ENCODE measurements around the gene CERS1.

CERS1 gene

DNA sequence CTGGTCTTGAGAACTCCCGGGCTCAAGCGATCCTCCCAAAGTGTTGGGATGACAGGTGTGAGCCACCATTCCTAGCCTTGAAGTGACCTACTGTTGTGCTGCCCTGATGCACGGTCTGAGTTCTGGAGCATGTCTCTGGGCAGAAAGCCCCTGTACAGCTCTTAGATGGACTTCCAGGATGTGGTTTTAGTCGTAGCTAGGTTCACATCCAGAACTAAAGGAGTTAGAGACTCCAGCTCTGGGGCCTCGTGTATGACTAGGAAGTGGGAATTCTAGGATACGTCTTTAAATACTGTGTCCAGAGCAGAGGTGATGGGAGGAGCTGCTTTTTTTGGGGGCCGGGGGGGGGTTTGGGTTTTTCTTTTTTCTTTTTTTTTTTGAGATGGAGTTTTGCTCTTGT lies 52.0 kb downstream of the CERS1 start:
- no peak overlapping the region for H3K4me2 ChIP-seq (ENCODE audit: insufficient read depth, low read length)
- no peaks in the 10 kb centered on the region for H3K27me3 ChIP-seq (ENCODE audit: insufficient read depth, low read length, poor library complexity)
- H3K9me3 ChIP-seq (ENCODE audit: insufficient read depth, low read length, severe bottlenecking), result no peaks in the 10 kb centered on the region
- H4K20me1 ChIP-seq (ENCODE audit: insufficient read depth, low read length), result peaks cover 96% of the 10 kb centered on the region
- no peak for DNase-seq
- no peak overlapping the region for H3K4me3 ChIP-seq (ENCODE audit: low read depth in 1 of 2, low read length in 2 of 2)
- no peak overlapping the region for H3K27ac ChIP-seq (ENCODE audit: low read length)
- TF ChIP-seq, protein P1, sequence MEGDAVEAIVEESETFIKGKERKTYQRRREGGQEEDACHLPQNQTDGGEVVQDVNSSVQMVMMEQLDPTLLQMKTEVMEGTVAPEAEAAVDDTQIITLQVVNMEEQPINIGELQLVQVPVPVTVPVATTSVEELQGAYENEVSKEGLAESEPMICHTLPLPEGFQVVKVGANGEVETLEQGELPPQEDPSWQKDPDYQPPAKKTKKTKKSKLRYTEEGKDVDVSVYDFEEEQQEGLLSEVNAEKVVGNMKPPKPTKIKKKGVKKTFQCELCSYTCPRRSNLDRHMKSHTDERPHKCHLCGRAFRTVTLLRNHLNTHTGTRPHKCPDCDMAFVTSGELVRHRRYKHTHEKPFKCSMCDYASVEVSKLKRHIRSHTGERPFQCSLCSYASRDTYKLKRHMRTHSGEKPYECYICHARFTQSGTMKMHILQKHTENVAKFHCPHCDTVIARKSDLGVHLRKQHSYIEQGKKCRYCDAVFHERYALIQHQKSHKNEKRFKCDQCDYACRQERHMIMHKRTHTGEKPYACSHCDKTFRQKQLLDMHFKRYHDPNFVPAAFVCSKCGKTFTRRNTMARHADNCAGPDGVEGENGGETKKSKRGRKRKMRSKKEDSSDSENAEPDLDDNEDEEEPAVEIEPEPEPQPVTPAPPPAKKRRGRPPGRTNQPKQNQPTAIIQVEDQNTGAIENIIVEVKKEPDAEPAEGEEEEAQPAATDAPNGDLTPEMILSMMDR (IDR thresholded peaks at IDR 0.05; ENCODE audit: borderline replicate concordance, extremely low read depth, low read length, poor library complexity, severe bottlenecking), result no peak
- TF ChIP-seq EZH2 (IDR thresholded peaks at IDR 0.05; ENCODE audit: borderline replicate concordance, low read depth, low read length, severe bottlenecking), result no peak
- H2AFZ ChIP-seq (ENCODE audit: low read depth, low read length), result no peak overlapping the region
- no peak overlapping the region for H3K9ac ChIP-seq (ENCODE audit: low read depth, low read length)
- peaks cover 84% of the 10 kb centered on the region for H3K36me3 ChIP-seq (ENCODE audit: insufficient read depth, low read length)
- ATAC-seq (ENCODE audit: insufficient read depth, low read depth), result no peak
- H3K79me2 ChIP-seq (ENCODE audit: insufficient read depth, low read length), result peaks cover 99% of the 10 kb centered on the region
- H3K4me1 ChIP-seq (ENCODE audit: insufficient read depth, low read length), result peaks cover 10% of the 10 kb centered on the region; the same call in 1 of the 2 replicates

DNA sequence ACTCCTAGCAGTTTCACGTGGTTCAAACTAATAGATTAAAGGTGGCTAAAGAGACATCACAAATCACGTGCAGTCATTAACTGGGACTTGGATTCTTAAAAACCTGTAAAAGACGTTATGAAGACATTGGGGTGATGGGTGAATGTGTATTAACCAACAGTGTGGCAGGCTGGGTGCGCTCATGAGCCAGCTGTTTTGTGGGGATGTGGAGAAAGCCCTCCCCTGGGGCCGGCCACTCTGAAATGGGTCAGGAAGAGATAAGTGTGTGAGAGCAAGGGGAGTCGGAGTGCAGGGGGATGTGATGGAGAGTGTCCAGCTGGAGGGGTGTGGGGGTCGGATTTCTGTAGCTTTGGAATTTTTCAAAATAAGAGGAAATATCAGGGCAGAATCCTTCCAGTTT lies 53.8 kb downstream of the CERS1 start:
- Histone ChIP-seq H3K79me2 (ENCODE audit: insufficient read depth, low read length) (peaks cover 99% of the 10 kb centered on the region), H3K27me3 (ENCODE audit: insufficient read depth, low read length, poor library complexity) (no peaks in the 10 kb centered on the region), H3K36me3 (ENCODE audit: insufficient read depth, low read length) (peaks cover 83% of the 10 kb centered on the region), H3K9me3 (ENCODE audit: insufficient read depth, low read length, severe bottlenecking) (no peaks in the 10 kb centered on the region), H3K9ac (ENCODE audit: low read depth, low read length) (no peak overlapping the region), H3K4me2 (ENCODE audit: insufficient read depth, low read length) (no peak overlapping the region), H3K4me1 (ENCODE audit: insufficient read depth, low read length) (peaks cover 17% of the 10 kb centered on the region; the same call in 1 of the 2 replicates), H2AFZ (ENCODE audit: low read depth, low read length) (no peak overlapping the region), H3K4me3 (ENCODE audit: low read depth in 1 of 2, low read length in 2 of 2) (no peak overlapping the region), H4K20me1 (ENCODE audit: insufficient read depth, low read length) (peaks cover 94% of the 10 kb centered on the region), H3K27ac (ENCODE audit: low read length) (no peak overlapping the region)
- no peak for ATAC-seq (ENCODE audit: insufficient read depth, low read depth)
- DNase-seq, result no peak
- TF ChIP-seq EZH2 (IDR thresholded peaks at IDR 0.05; ENCODE audit: borderline replicate concordance, low read depth, low read length, severe bottlenecking), result no peak
- TF ChIP-seq, protein P1 (IDR thresholded peaks at IDR 0.05; ENCODE audit: borderline replicate concordance, extremely low read depth, low read length, poor library complexity, severe bottlenecking), result no peak

DNA sequence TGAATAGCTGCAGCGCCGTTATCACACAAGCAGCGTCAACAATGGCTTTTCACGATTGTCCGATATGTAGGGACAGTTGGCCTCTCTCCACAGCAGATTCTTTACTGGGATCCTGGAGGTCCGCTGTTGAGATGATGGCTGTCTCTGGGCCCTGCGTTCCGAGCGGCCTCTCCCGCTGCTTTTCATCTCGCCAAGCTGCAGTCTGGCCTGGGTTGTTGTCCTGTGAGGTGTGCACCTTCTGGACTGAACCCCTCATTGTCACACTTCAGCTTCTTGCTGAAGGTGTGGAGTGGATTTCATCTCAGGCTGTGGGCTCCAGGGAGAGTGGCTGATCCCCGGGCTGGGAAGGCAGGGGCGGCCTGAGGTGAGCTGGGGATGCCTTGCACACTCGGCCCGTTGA lies 54.6 kb downstream of the CERS1 start:
- H3K4me2 ChIP-seq (ENCODE audit: insufficient read depth, low read length), result peak overlapping the region; percentile 8; the same call in 1 of the 2 replicates
- no peak overlapping the region for H3K27ac ChIP-seq (ENCODE audit: low read length)
- no peaks in the 10 kb centered on the region for H3K27me3 ChIP-seq (ENCODE audit: insufficient read depth, low read length, poor library complexity)
- no peaks in the 10 kb centered on the region for H3K9me3 ChIP-seq (ENCODE audit: insufficient read depth, low read length, severe bottlenecking)
- H3K79me2 ChIP-seq (ENCODE audit: insufficient read depth, low read length), result peaks cover 100% of the 10 kb centered on the region
- DNase-seq (no peak), ATAC-seq (ENCODE audit: insufficient read depth, low read depth) (no peak)
- no peak overlapping the region for H3K4me3 ChIP-seq (ENCODE audit: low read depth in 1 of 2, low read length in 2 of 2)
- H3K9ac ChIP-seq (ENCODE audit: low read depth, low read length), result no peak overlapping the region
- peaks cover 94% of the 10 kb centered on the region for H4K20me1 ChIP-seq (ENCODE audit: insufficient read depth, low read length)
- H2AFZ ChIP-seq (ENCODE audit: low read depth, low read length), result no peak overlapping the region
- TF ChIP-seq, protein P1 (IDR thresholded peaks at IDR 0.05; ENCODE audit: borderline replicate concordance, extremely low read depth, low read length, poor library complexity, severe bottlenecking), result no peak
- no peak for TF ChIP-seq EZH2 (IDR thresholded peaks at IDR 0.05; ENCODE audit: borderline replicate concordance, low read depth, low read length, severe bottlenecking)
- H3K36me3 ChIP-seq (ENCODE audit: insufficient read depth, low read length), result peaks cover 82% of the 10 kb centered on the region
- H3K4me1 ChIP-seq (ENCODE audit: insufficient read depth, low read length), result peaks cover 21% of the 10 kb centered on the region; the same call in 1 of the 2 replicates

All from DND-41 (cell line).